HG03460 (cell line): Measurements from ENCODE around the gene ANKLE1.

ENCODE experiments used
- ATAC-seq: cut with Tn5 transposase; IDR thresholded peaks from one replicate; pipeline ENCODE4 v1.9.1; 2021; ENCODE audit not compliant: unreplicated experiment

The ANKLE1 gene

GRCh38 chr19:17305517-17306284 is 24.0 kb downstream of the ANKLE1 start, which contains the start of gene MRPL34:
Gene MRPL34 (plus strand): TSS chr19:17305872. CDS start chr19:17305893, 21 bp downstream.
- peak; percentile 55 for ATAC-seq

DNA sequence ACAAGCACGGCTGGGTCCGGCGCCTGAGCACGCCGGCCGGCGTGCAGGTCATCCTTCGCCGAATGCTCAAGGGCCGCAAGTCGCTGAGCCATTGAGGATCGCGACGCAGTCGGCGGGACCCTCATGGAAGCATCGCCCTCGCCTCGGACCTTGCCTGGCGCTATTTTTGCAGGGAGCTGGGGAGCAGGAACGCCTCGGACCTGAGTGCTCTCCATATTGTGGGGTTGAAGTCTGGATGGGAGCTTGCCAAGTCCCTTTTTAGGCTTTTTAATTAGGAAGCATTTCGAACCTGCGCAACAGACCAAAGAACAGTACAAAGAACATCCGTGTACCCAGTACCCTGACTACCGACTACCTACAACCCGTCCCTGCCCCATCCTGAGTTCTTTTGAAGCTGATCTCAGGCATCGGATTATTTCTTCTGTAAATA is 24.6 kb downstream of the ANKLE1 start:
- no peak for ATAC-seq

GRCh38 chr19:17307876-17308377 is 26.2 kb downstream of the ANKLE1 start:
- no peak for ATAC-seq

DNA sequence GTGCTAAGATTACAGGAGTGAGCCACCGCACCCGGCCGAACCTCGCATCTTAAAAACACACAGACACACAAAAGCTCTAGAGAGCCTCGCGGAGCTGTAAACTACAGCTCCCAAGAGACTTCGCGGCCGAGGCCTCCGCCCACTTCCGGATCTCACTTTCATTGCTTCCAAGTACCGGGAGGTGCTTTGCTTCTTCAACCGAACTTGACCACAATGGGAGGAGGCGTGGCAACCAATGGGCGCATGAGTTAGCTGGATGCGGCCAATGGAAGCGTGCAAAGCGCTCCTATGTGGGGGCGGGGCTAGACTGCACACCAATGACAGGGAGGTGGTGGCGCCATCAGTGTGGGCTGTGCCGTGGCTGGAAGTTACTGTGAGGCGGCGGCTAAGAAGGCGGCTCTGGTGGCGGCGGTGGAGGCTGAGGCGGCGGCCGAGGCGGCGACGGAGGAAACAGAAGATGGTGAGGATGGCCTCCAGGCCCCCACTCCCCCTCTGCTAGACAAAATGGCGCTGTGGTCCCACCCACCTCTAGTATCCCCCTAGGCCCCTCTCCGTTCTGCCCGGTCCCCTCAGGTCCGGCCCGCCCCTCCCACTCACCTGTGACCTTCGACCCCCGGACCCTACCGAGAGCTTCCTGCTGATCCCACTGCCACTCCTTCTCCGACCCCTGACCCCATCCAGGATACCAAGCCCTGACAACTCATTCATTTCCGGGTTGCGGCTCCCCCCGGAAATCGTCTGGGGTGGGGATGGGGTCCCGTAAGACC is 27.7 kb downstream of the ANKLE1 start, which contains the start of gene DDA1:
DDA1 (plus strand) TSS at position 366 of the 767 bp plus-strand sequence; CDS start at position 458, 92 bp downstream.
- peak; percentile 59 for ATAC-seq

GRCh38 chr19:17309965-17310461 is 28.3 kb downstream of the ANKLE1 start:
- ATAC-seq, result no peak

GRCh38 chr19:17311455-17312188 is 29.9 kb downstream of the ANKLE1 start:
- no peak for ATAC-seq

DNA sequence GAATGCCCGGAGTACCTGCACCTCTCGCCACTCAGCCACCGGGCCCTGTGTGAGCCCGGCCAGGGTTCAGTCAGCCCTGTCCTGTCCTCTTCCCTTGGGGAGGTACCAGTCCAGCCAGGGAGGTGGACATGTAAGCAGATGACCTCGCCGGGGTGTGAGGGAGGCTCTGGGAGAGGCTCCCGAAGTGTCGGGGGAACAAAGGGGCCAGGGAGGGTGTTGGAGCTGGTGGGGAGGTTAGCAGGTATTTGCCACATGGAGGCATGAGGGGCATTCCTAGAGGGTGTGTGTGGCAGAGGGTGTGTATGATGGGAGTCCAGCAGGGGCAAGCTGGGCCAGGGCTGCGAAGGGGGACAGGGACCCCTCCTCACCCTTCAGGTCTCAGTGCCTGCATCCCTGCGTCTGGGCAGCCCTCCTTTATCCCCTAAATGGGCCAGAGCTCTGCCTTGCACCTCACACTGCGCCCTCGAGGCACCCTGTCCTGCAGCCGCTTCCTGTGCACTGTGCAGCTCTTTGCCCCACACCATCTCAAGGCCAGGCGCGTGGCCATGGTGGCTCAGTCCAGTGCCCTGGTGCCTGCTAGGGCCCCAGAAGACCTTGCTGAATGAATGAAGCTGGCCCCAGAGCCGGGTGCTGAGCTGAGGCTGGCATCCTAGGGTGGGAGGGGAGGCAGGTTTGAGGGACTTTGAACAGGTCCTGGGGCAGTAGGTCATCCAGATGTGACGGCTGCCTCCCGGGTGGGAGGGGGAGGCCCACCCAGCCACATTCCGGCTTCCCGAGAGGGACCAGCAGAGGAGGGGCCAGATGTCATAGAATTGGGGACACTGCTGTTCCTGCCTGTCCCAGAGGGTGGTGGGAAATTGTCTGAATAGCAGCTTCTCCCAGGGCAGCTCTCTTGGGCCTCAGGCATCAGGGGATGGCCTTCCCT is 30.8 kb downstream of the ANKLE1 start:
- no peak for ATAC-seq

DNA sequence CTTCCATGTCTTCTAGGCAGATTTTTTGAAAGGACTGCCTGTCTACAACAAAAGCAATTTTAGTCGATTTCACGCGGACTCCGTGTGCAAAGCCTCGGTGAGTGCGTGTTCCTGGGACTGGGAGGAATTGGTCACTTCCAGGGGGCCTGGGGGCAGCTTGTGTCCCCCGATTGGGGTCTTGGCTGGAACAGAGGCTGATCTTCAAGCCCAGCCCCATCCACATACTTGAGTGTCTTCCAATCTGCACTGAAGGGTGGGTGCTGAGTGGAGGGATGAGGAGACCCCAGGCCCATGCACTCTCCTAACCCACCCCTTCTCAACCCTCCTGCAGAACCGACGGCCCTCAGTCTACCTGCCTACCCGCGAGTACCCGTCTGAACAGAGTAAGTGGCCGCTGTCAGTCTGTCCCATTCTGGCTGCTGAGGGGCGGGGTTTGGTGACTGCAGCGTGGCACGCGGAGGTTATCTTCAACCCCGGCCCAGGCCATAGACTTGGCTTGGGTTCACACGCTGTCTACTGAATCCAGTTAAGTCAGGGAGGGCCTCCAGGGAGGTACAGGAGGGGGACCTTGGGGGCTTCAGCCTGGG is 32.4 kb downstream of the ANKLE1 start:
- ATAC-seq, result no peak

DNA sequence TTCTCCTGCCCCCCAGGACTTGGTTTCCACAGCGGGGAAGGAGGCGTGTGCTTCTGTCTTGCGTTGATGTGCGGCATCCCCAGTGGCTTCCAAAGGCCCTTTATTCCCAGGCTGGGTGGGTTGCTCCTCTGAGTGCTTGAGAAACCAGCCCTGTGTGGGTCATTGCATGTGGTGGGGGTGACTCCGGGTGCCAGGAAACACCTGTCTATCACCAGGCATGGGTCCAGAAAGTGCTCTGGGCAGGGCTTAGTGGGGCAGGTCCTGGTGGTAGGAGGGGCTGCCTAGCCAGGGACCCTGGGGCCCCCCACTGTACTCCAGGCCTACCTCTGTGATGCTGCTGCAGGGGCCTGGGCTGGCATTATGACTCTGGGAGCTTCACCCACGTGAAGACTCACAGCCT is 37.3 kb downstream of the ANKLE1 start:
- no peak for ATAC-seq

- ATAC-seq, result no peak
Observed at GRCh38 chr19:17319473-17320238, 38.0 kb downstream of the ANKLE1 start.

GRCh38 chr19:17320435-17320834 is 38.7 kb downstream of the ANKLE1 start:
- ATAC-seq, result no peak

DNA sequence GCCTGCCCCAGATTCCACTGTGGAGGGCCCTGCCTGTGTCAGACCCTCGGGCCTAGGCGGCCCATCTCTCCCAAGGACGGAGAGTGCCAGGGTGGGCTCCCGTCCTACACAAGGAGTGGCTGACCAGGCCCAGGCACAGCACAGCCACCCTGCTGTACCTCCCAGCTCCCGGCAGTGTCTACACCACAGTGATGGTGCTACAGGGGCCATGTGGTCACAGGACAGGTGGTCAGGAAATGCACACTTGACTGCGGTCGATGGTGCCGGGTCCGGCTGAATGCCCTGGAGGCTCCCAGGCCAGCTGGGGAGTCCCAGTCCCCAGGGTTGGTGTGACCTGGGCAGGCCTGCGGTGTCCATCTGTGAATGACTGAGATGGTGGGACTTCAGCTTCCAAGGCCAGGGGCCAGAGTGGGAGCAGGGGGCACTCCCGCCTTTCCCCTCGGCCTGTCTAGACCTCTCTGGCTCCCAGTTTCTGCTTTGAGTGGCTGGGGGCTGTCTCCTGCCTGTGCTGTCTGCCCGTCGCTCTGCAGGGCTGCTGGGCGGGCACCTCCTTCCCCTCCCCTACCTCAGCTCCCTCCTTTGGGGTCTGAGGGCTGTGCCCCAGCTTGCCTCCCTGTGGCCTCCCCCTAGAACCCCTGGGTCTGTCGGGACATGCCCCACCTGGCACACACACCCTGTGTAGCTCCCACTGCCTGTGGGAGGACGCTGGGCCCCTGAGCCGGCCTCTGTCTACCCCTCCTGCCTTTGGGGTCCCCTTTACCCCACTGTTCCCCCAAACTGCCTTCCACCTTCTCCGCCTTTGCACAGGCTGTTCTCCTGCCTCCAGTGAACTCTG is 40.2 kb downstream of the ANKLE1 start:
- no peak for ATAC-seq

DNA sequence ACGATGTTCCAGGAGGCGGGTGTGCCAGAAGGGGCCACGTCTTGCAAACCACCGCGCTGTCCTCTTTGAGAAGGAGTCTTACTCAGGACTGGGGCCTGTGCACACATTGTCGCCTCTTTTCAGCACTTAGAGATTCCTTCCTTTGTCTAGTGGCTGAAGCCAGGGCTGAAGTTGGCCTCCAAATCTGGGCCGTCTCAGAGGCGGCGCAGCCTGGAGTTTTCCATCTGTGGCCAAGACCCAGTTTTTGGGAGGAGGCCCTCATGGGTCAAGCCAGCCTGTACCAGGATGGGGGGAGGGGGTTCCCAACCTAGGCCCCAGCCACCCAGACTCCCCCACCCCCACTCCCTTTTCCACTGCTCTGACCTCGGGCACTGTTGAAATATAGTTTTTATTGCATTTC is 41.2 kb downstream of the ANKLE1 start:
- ATAC-seq, result no peak

- no peak for ATAC-seq
Observed at GRCh38 chr19:17323300-17323963, 41.7 kb downstream of the ANKLE1 start.

- no peak for ATAC-seq
Observed at GRCh38 chr19:17323964-17324332, 42.2 kb downstream of the ANKLE1 start.

GRCh38 chr19:17324357-17325114 is 42.8 kb downstream of the ANKLE1 start:
- no peak for ATAC-seq

- no peak for ATAC-seq
Observed at GRCh38 chr19:17325133-17325532, 43.4 kb downstream of the ANKLE1 start.
